HG03045 (cell line): ENCODE data around the gene STAB2.

ENCODE experiments used
- ATAC-seq: cut with Tn5 transposase; IDR thresholded peaks from one replicate; pipeline ENCODE4 v1.9.1; 2021; ENCODE audit warnings: mild to moderate bottlenecking, moderate library complexity; ENCODE audit not compliant: unreplicated experiment

STAB2 gene

DNA sequence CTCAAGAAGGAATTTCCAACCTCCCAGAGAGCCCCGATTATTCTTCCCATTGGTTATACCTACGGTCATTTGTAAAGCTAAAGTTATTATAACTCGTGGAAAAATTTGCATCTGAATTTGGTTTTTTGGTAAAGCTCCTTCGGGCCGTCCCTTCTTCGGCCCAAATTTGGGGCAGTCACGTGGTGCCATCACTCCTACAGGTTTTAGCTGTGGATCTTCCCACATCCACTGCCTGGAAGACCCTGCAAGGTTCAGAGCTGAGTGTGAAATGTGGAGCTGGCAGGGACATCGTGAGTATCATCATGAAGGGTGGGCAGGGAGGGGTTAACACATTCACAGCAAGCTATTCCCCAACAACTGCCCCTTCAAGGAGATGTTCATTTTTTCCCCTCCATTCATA lies 148.2 kb downstream of the STAB2 start:
- no peak for ATAC-seq

DNA sequence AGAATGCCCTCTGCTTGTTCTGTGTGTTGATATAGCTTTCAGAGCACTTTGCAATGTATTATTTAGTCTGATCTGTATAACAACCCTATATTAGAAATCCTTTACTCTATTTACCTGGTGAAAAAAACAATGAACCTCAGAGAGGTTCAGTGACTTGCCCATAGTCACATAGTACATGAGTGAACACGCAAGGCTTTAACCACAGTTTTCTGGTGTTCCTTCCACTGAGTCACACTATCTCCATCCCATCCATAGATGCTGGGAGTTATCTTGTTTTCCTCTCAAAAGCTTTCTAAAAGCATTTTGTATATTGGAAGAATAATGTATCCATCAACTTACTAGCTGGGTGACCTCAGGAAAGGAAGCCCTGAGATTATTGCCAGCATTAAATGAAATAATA lies 149.5 kb downstream of the STAB2 start:
- ATAC-seq: no peak

GRCh38 chr12:103737881-103738280 lies 150.8 kb downstream of the STAB2 start:
- no peak for ATAC-seq

DNA sequence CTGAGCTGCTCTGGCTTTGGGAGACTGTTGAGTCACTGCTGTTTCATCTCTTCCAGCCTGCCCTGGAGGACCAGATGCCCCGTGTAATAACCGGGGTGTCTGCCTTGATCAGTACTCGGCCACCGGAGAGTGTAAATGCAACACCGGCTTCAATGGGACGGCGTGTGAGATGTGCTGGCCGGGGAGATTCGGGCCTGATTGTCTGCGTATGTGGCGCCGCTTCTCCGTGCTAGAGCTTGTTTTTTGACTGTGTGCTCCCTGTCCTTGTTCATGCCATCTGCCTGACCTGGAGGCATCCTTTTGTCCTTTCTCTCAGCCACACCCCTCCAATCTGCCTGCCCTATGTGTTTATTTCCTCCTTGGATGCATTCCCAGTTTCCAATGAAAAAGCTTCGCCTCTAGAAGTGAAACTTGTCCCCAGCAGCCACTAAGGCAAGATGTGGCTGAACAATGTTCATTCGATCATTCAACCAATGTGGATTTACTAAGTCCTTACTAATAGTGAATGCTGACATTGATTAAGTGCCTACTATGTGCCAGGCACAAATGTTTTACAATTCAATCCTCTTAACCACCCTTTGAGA lies 155.4 kb downstream of the STAB2 start:
- no peak for ATAC-seq

DNA sequence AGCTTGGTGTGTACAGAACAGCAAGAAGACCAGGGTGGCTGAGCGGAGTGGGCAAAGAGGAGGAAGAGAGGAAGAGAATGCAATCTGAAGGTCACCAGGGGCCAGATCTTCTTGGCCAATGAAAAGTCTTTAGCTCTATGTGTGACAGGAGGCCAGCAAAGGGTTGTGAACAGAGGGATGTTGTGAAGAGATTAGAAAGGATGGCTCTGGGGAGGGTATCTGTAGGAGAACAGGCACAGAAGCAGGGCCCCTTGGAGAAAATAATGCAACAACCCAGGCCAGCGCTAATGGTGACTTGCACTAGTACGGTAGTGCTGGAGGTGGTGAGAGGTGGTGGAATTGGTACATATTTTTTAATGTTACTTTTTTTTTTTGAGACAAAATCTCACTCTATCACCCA lies 156.7 kb downstream of the STAB2 start:
- ATAC-seq: no peak

- no peak for ATAC-seq
These were observed 158.9 kb downstream of the STAB2 start for GRCh38 chr12:103745962-103746361.

GRCh38 chr12:103748002-103748401 lies 160.9 kb downstream of the STAB2 start:
- ATAC-seq: no peak

- no peak for ATAC-seq
These were observed 161.8 kb downstream of the STAB2 start for GRCh38 chr12:103748875-103749274.

DNA sequence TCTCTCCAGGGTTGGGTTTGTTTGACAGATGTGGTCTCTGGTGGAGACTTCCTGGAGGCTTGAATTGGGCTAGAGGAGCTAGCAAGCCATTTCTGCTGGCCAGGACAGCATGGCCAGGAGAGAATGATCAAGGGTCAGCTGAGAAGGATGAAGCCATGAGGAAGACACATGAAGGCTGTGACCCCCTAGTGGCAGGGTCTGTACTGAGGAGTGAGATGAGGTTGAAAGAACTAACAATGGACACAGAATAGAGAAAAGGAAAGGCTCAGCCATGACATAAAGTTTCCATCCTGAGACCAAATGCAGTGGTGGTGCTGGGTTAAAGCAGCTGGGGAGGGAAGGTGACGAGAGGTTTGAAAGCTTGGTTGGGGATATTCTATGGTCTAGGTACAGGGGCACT lies 164.1 kb downstream of the STAB2 start:
- no peak for ATAC-seq

GRCh38 chr12:103751600-103751999 lies 164.5 kb downstream of the STAB2 start:
- no peak for ATAC-seq

GRCh38 chr12:103755425-103755824 lies 168.4 kb downstream of the STAB2 start:
- ATAC-seq: no peak

GRCh38 chr12:103756443-103756842 lies 169.4 kb downstream of the STAB2 start:
- no peak for ATAC-seq

- ATAC-seq: no peak
These were observed 170.2 kb downstream of the STAB2 start for GRCh38 chr12:103757248-103757647.

GRCh38 chr12:103758310-103759089 lies 171.4 kb downstream of the STAB2 start:
- ATAC-seq: no peak

DNA sequence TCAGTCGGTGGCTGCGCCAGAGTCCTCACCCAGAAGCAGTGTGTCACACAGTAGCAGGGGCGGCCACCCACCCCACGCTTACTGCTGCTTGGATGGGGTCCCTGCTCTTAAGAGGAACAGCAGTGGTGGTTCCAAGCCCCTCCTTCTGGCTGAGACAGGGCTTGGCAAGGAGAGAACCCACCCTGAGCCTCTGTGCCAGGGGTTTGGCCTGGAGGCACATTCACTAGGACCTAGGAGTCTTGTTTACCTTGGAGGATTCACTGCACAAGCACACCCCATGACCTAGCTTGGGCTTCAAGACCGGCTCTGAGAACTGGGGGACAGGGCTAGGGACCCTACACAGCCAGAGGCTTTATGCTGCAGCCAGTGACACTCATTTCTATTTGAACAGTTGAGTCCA lies 175.4 kb downstream of the STAB2 start:
- ATAC-seq: no peak

DNA sequence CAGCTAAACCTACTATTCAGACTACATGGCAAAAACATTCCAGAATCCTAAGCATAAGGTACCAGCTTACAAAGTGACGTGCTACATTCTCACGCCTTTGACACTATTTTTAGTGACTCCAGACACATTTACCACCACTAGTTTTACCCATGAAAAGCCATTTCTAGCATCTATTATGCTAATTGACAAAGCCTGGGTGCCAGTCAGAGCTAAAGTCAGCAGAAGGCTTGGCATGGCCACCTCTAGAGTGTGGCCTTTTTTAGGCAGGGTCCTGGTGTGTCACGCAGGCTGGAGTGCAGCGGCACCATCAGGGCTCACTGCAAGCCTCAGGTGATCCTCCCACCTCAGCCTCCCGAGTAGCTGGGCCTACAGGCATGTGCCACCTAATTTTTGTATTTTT lies 178.2 kb downstream of the STAB2 start:
- ATAC-seq: no peak

- no peak for ATAC-seq
These were observed 179.0 kb downstream of the STAB2 start for GRCh38 chr12:103766028-103766427.

DNA sequence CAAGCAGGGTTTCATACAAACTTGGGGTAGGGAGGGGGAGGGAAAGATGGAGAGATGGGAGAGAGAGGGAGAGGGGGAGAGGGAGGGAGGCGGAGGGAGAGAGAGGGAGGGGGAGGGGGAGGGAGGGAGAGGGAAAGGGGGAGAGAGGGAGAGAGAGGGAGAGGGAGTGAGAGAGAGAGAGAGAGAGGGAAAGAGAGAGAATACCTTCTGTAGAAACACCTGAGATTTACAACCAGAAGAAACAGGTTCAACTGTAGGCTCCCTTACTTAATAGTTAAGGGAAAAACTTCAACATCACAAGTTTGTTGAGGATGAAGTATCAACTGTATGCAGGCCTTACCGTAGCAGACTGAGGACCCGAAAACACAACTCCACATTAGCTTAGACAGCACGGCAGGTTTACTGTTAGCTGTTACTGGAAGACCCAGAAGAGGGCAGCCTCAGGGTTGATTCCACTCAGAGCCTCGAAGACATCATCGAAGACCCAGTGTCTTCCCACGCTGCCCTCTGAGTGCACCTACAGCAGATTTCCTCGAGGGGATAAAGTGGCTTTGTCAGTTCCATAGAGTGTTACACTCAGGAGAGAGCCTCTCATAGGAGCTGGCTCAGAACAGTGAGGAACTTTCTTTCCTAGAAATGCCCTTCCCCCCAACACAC lies 181.5 kb downstream of the STAB2 start:
- no peak for ATAC-seq

DNA sequence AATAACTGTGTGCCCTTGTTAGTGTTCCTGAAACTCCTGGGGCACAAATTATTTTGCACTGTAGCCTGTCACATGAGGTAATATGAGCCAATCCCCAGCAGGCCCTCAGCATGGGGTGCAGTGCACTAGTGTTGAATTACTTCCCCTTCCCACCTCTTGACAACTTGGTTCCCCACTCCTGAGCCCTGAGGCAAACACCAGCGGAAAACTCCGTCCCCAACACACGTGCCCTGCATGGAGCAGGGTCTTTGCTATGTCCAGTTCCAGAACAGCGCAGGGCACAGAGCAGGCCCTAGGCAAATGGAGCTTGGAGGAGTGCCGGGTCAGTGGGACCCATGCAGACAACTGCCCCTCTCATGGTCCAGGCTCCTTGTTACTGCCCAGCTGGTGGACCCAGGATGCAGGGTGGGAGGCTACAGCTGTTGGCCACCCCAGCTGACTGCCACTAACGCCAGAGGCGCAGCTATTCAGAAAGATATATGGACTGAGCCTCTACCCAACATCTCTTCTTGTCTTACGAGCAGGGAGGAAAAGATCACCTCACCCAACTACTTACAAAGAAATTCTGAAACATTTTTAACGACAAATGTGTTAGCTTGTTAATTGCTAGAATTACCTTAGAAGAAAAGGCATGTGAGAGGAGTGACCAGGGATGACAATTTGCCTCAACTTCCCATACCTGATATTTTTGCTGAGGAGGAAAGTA lies 182.3 kb downstream of the STAB2 start:
- ATAC-seq: no peak

GRCh38 chr12:103771466-103771865 lies 184.4 kb downstream of the STAB2 start:
- ATAC-seq: no peak

DNA sequence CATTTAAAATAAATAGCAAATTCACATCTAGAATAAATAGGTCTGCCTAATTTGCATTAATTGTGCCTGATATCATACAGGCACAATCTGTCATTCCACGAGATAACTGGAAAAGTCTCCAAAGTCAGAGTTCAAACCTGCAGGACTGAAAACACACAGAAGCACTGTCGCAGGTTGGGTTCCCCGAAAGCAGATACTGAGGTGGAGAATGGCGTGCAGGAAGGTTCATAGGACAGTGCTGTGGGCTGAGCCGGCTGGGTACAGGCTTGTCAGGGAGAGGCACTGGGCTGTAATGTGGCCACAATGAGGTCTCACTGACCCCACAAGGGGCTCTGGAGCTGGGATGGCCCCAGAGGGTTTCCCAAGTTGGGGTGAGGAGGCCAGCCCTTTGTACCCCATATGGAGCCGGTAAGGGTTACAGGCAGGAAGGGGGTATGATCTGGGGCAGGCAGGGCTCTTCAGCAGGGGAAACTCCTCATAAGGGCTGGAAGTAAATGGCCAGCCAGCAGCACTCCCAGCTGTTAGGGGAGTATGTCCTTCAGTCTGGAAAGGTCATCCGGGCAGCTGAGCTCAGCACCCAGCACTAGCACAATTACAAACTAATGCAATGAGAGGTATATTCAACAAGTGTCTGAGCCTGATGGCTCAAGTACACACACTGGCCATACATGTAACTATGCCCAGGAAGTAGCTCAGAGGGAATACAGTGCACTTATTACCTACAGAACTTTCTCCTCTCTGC lies 185.5 kb downstream of the STAB2 start:
- ATAC-seq: no peak
